Fibroblast of mammary gland (primary cell): ENCODE measurements around the gene ASCC2.
"Not testable (repeated sequence)": the region's sequence is repeated elsewhere in the genome, so short reads cannot be mapped to it uniquely, and the experiment has no call there.

Experiments
- DNase-seq: peaks from one replicate; pipeline ENCODE4 v3.0.0-alpha.2; 2010; ENCODE audit warnings: low read depth
- H3K4me3 ChIP-seq: 2 replicates; pipeline ENCODE4 v1.5.1; 2011; ENCODE audit warnings: low read depth, mild to moderate bottlenecking, low read length, moderate library complexity; ENCODE audit not compliant: control insufficient read depth
- CTCF ChIP-seq: conservative IDR thresholded peaks from 2 replicates; pipeline ENCODE4 v1.5.1; 2011; ENCODE audit warnings: low read depth, low read length, inconsistent platforms; ENCODE audit not compliant: control insufficient read depth, insufficient read depth

ASCC2 gene

GRCh38 chr22:29758959-29759358 is 79.1 kb downstream of the ASCC2 start:
- TF ChIP-seq CTCF = no peak
- no peak overlapping the region for H3K4me3 ChIP-seq

GRCh38 chr22:29758068-29758622 is 79.9 kb downstream of the ASCC2 start:
- no peak overlapping the region for H3K4me3 ChIP-seq
- DNase-seq = no peak
- no peak for TF ChIP-seq CTCF

More at GRCh38 chr22:29758959-29759358, 79.1 kb downstream of the ASCC2 start:
- DNase-seq = no peak

GRCh38 chr22:29757096-29757495 is 81.0 kb downstream of the ASCC2 start:
- DNase-seq = no peak
- H3K4me3 ChIP-seq = no peak overlapping the region
- no peak for TF ChIP-seq CTCF

- DNase-seq = no peak
- H3K4me3 ChIP-seq = no peak overlapping the region
- no peak for TF ChIP-seq CTCF
Measured at GRCh38 chr22:29756341-29756740, 81.7 kb downstream of the ASCC2 start.

- no peak overlapping the region for H3K4me3 ChIP-seq
- no peak for TF ChIP-seq CTCF
- no peak for DNase-seq
Measured at GRCh38 chr22:29755889-29756288, 82.2 kb downstream of the ASCC2 start.

- H3K4me3 ChIP-seq, DNase-seq: not testable (repeated sequence)
Measured at GRCh38 chr22:29754658-29755395, 83.2 kb downstream of the ASCC2 start.

GRCh38 chr22:29753808-29754657 is 84.0 kb downstream of the ASCC2 start:
- H3K4me3 ChIP-seq = no peak overlapping the region
- no peak for TF ChIP-seq CTCF
- DNase-seq = no peak
